NCI-H2227 (cell line): Measurements from ENCODE around the gene MSMP.

Source experiments
- DNase-seq: peaks from one replicate; lab custom pipeline; 2025; ENCODE audit not compliant: unreplicated experiment; lab: John Stamatoyannopoulos, UW

MSMP gene

DNA sequence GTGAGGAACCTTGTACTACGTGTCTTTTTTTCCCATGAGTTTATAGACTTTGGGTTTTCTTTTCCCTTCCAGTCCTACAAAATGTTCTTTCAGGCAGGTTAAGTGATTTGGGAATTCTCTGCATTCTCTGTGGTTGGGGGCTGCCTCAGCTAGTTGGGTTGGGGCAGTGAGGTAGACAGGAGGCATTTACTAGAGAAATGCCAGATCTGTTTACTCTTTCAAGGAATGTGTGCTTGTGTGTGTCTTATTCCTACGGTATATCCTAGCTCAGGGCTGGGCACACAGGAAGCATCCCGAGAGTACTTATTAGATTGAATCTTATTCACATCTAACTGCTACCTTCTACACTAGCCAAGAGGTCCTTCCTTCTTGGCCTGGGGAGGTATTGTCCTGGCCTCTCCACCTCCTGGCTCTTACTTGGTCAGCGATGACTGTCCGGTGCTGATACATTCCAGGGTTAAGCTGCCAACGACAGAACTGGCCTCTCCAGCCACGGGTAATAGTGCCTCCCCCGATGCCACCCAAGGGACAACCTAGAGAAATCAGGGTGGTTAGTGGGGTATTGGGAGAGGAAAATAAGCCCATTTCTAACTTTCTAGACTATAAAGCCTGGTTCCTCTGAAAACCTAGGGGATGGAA, 10.1 kb downstream of the MSMP start:
- DNase-seq: no peak

DNA sequence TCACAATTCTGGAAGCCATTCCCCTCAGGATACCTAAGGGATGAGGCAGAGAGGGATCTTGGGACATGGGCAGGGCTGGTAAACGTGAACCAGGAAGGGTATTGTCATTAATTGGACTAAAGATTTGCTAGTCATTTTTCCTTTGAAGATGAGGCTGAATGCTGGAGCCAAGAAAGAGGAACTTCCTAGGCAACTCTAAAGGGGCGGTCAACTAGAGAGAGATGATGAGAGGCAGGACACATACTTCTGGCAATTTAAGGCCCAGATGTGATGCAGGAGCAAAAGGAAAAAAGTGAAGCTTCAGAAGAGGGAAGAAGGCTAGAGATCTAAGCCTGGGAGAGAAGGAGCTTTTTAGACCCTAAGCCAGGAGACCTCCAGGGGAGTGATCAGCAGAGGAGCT, 10.6 kb downstream of the MSMP start:
- no peak for DNase-seq

DNA sequence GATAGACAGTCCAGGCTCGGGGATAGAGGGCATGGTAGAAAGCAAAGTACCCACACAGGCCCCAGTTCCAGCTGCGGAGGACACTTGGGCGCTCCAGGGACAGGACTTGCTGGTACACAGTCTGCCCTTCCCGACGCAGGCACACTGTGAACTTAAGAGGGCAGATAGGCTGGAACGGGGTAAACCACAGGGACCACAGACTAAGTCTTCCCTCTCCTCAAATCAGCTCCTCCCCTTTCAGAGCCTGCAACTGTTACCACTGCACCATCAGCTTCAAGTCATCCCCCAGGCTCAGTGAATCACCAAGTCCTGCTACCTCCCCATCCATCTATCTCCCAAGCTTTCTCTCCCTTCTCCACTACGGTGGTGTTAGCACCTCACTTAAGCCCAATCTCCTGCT, 12.3 kb downstream of the MSMP start:
- DNase-seq: no peak

DNA sequence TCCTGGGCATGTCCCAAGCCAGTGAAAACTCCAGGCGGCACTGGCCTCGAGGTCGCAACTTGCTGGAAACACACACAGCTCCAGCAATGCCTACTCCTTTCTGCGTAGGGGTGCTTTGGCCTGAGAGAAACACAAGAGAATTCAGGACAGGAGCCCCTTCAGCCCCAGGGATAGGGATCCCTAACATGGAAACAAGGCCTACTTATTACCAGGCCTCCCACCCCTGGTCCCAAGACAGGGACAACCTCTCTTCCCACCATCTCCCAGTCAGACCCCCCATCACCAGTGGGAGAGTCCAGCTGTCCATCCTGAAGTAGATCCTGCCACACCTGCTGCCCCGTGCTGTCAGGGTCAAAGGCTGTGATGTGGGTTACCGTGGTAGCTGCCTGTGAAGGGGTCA, 13.8 kb downstream of the MSMP start:
- no peak for DNase-seq

DNA sequence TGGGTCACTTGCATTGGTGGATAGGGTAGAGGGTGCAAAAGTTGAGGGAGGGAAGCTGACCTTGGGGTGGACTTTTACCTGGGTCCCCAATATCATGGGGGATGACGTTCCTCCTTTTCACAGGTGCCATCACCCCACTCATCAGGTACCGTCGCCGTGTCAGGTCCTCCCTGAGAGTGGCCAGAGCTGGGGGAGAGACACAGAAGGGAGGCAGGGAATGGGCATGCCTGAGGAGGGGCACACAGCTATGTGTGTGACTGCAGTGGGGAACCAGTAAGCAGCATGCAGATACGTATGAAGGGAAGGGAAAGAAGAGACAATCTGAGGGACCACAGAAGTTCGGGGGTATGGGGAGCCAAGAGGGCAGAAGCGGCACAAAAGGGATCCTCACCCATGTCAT, 15.2 kb downstream of the MSMP start:
- no peak for DNase-seq

DNA sequence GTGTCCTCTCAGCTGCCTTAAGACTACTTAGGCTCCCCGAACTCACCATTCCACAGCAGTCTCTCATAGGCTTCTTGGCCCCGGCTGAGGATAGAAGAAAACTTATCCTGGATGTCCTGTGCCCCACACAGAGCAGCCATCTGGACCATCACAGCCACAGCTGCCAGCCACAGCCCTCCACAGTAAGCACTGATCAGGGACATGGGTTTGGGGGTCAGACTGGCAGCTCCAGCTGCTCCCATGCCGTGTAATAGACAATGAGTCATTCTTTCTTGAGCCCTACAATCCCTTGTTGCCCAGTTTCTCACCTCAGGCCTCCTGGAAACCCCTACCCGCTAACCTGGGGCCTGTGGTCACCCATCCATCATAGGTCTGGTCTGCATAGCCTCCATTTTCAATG, 15.9 kb downstream of the MSMP start:
- no peak for DNase-seq

DNA sequence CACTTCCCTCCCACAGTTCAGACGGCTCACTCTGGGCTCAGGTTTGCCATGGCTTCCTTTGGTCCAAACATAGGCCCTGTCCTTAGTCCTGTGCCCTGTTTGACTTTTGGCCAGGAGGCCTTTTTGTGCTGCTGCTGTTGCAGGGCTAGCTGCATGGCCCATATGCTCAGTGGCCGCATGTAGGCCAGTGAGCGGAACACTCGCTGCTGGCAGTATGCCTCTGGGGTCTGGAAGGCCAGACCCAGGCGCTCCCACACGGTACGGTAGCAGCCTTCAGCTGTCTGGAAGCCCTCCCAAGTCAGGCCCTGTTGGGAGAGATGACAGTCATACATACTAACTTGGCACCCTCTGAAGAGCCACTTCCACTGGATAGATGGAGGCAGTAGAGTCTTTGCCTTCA, 16.9 kb downstream of the MSMP start:
- DNase-seq: no peak

DNA sequence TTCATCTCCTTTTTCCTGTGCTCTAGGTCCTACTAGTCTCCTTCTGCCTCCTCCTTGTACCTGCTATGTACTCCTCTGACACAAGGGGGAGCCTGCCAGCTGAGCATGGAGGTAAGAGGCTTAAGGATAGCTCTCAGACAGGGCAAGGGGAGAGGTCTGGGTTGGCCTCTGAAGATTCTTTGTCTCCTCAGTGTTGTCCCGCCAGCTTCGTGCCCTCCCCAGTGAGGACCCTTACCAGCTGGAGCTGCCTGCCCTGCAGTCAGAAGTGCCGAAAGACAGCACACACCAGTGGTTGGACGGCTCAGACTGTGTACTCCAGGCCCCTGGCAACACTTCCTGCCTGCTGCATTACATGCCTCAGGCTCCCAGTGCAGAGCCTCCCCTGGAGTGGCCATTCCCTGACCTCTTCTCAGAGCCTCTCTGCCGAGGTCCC, 17.9 kb downstream of the MSMP start:
- DNase-seq: peak; percentile 61

DNA sequence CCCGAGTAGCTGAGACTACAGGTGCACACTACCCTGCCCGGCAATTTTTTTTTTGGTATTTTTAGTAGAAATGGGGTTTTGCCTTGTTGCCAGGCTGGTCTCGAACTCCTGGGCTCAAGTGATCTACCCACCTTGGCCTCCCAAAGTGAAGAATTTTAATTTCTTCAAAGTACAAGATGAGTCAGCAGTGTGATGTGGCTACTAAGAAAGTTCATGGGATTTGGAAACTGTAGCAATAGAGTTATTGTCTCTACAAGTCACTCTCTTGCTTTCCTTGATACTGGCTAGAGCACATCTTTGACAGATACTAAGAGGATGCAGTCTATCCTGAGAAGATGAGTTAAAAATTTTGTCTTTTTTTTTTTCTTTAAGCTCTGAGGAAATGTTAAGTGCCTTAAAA, 20.0 kb downstream of the MSMP start:
- DNase-seq: no peak

DNA sequence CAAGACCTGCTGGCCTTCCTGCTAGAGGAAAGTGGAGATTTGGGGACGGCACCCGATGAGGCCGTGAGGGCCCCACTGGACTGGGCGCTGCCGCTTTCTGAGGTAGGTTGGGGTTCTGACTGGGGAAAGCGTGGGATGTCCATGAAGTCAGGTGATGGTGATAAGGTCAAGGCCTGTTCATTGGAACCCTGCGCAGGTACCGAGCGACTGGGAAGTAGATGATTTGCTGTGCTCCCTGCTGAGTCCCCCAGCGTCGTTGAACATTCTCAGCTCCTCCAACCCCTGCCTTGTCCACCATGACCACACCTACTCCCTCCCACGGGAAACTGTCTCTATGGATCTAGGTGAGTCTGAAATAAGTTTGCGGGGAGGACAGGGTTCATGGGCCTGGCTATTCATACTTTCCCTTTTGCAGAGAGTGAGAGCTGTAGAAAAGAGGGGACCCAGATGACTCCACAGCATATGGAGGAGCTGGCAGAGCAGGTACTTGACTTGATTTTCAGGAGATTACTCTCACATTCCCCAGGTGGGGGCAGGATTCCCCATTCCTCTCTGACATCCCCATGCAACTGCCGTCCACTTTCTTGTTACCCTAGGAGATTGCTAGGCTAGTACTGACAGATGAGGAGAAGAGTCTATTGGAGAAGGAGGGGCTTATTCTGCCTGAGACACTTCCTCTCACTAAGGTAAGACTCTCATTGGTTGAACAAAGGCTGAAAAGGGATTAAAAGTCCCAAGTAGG, 21.1 kb downstream of the MSMP start:
- DNase-seq: peak; percentile 44

DNA sequence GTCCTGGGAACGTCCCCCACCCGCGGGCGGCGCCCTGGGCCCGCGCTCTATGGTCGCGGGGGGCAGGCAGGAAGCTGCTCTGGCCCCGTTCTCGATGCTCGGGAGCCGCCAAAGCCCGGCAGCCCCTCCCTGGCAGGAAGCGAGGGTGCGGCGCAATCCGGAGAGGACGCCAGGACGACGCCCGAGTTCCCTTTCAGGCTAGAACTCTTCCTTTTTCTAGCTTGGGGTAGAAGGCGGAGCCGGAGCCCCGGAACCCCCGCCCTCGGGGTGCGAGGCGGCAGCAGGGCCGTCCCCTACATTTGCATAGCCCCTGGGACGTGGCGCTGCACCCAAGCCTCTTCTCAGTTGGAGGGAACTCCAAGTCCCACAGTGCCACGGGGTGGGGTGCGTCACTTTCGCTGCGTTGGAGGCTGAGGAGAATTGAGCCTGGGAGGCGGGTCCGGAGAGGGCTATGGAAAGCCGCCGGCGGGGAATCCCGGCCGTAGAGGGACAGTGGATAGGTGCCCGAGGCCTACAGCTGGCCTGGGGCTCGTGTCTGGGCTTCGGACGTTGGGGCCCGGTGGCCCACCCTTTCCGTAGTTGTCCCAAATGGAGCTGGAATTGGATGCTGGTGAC, 21.8 kb downstream of the MSMP start, which contains the start of the genes CREB3 and TLN1:
Gene CREB3, plus strand, starts transcription at position 482 of the 615 bp plus-strand sequence. Its CDS starts 107 bp downstream, at position 589.
Gene TLN1, minus strand, starts transcription at position 11 of the 615 bp plus-strand sequence. CDS start 6,501 bp downstream, outside the sequence.
- peak; percentile 99 for DNase-seq

DNA sequence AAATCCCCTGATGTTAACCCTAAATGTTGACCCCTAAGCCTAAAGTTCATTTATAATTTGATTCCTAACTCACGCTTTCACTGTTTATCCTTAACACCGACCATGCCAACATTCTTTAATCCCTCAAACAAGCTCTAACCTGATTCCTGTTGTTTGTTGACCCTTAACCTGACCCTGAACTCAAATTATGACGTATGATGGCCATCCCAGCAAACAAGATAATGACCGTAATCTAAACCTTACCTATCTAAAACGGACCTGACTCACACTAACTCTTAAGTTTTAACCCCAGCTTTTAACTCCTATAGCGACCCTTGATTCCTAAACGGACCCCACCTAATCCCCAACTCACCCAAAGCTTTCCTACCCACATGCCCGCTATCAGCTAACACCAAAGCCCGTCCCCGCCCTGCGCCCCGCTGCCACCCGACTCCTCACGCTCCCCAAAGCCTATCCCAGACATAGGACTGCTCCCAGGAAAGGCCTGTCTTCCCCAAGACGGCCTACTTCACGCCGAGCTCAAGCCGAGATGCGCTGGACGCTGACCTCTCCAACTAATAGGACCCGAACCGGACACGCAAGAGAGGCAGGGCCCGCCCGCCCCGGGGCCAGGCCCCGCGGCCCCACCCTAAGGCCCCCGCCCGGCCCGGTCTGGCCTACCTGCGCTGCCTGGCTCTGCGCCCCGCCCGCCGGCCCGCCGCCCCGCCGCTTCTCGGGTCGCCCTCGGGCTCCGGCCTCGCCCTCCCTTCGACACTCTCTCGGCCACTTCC, 22.5 kb downstream of the MSMP start:
- peak; percentile 39 for DNase-seq

DNA sequence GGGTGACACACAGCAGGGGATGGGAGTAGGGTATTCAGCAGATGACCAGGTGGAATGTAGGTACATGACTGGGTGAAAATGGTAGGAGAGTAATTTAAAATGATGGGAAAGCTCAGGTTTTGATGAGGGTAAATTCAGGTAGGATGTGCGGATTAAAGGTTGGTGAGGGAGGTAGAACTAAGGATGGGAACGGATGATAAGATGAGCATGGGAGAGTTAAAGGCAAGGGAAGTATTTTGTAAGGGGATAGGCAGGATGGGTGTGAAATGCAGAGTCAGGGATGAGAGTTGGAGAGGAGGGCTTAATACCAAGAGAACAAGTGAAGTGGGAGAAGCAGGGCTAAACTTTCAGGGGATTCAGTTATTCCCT, 23.6 kb downstream of the MSMP start:
- no peak for DNase-seq

DNA sequence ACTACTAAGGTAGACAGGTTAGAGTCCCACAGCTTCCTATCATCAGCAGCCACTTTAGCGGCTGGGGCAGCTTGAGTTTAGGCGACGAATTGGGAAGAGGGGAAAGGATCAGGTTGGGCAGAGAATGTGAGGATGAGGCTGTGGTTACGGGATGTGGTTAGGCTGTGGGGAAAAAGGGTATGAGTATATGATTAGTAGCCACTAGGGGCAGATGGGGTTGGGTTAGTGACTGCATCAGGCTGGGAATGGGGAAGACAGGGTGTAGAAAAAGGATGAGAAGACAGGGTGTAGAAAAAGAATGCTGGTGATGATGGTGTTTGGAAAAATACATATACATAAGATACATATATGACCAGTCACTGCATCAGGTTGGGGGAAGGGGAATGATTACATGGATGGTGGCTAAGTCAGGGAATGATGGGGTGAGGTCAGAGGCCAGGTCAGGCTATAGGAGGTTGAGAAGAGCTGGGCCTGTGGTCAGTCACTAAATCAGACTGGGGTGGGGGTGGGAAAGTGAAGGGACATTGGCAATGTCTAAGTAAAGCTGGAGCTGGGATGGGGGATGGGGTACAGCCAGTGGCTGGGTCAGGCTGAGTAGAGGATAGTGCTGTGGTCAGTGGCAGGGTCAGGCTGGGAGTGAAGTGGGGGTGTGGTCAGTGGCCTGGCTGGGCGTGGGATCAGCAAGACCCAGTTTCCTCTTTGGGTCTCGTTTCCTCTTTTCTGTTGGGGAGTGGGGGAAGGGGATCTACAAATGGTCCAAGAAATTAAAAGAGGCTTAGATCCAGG, 24.2 kb downstream of the MSMP start:
- peak; percentile 20 for DNase-seq

DNA sequence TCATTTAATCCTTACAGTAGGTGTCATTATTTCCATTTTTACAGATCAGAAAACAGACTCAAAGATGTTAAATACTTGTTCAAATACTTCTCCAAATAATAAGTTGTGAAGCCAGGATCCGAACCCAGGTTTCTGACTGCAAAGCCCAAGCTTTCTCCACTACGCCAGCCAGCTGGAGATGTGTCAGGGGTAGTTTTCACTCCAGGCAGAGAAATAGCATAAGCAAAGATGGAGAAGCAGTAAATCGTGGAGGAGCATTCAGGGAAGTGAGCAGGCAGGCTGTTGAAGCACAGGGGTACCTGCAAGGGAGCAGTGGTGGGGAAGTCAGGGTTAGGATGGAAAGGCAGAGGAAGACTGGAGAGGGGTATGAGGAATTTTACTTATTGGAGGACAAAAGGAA, 25.0 kb downstream of the MSMP start:
- no peak for DNase-seq

DNA sequence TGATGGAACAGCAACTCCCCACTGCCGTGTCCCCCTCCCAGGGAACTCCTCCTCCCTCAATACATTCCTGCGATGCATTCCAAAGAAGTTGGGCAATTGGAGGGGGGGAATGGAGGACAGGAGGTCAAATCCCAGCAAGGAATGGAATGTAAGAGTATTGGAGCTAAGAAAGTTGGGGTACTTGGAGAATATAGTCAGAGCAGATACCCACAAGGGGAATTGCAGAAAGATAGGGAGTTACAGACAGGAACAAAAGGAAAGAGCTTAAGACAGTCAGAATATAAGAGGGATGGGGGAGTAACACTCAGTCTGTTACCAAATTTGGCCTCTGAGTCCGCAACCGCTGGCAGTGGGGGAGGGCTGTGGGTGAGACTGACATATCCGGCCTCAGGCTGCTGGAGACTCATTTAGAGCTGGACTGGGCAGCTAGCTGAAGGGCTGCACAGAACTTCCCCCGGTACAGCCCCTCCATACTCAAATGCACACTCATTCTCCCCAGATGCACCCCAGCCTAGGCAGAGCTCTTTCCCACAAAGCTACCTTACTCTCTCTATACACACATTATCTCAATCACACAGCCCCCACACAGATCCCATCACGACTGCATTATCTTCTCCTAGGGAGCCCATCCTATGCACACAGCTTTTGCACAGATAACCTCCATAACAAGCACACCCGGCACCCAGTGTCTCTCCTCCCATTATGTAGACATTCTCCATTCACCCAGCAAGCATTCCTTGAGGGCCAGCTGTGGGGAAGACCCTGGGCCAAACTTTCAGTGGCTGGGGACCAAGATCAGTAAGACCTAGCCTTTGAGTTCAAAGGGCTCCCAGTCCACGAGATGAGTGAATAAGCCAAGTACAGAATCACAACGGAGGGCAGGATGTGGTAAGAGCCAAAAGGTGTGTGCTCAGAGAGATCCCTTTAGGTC, 25.8 kb downstream of the MSMP start:
- DNase-seq: no peak

DNA sequence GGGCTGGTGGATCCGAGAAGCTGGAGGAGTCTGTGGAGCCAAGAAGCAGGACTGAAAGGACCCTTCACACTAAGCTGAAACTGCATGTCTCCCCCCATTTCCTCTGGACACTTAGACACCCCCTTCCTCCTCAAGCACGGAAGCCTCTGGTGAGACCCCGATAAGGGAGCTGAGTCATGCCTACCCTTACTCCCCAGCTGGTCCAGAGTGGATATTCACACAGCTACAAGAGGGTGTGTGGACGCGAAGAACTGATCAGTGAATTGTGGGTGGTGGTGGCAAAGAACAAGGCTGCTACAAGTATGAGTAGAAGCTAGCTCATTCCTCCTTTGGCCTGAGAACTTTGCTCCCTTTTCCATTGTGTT, 26.4 kb downstream of the MSMP start:
- DNase-seq: no peak

DNA sequence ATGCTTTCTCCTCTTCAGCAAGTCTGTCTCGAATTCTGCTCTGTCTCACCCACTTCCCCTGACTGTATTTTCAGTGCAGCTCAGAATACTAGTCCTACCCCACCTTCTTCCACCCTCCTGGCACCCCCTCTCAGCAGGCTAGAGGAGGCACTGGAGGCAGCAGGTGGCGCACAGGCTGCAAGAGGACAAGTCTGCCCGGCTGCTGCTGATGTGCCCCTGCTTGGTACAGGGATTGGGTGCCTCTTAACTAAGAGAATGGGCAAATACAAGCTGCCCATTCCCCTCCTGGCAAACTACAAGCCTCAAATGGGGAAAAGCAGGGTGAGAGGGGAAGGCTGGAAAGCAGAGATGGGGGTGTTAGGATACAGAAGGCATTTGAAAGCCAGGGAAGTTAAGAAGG, 27.1 kb downstream of the MSMP start:
- DNase-seq: no peak

DNA sequence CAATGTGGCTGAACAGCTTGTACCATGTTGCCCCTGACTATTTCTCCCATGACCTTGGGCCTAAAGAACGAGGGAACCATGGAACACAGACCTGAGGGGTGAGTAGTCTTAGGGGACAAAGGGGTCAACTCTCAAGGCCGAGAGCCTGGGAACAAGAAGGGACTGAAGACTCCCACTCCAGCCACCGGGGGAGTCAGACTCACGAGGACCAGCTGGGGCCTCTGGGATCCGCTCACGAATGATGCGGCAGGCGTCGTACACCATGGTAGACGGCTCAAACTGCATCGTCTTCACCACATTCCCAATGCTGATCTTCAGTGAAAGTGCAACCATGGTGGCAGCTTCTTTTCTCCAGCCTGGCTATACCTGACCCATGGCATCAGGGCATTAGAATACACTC, 28.7 kb downstream of the MSMP start:
- no peak for DNase-seq

DNA sequence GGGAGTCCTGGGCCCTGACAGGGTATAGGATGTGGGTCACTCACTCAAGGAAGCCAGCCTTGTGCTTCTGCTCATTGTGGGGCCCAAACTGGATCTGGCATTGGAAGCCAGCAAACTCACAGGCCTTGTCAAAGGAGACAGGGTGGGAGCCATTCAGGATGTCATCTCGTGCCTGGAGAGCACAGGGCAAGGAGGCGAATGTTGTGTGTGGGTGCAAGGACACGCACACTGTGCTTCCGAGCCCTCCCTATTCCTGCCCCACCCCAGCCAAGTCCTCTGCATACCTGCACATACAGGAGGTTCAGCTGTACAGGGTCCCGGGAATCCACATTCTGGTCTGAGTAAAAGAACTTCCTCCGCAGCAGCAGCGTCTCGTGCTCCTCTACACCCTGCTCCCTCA, 30.2 kb downstream of the MSMP start:
- DNase-seq: no peak
